SK-N-SH treated with all-trans-retinoic acid at 6 μM for 48 hours (cell line): ENCODE measurements around the gene CWC15.

ENCODE experiments used
- ATAC-seq: fragments of 200-7000 bp; cut with Tn5 transposase; 3 replicates; pipeline ENCODE4 v1.9.1; 2020; ENCODE audit warnings: mild to moderate bottlenecking, moderate library complexity
- ARNTL ChIP-seq: fragments of 450-650 bp; formaldehyde crosslinking; IDR thresholded peaks from 2 replicates; pipeline ENCODE4 v1.5.0; 2020; ENCODE audit warnings: low read depth, mild to moderate bottlenecking, moderate library complexity, borderline replicate concordance
- BACH2 ChIP-seq: fragments of 250-450 bp; sonication (Bioruptor Pico); IDR thresholded peaks from 2 replicates; pipeline ENCODE4 v1.9.0; 2021; ENCODE audit warnings: mild to moderate bottlenecking, borderline replicate concordance
- CSDC2 ChIP-seq: fragments of 250-450 bp; sonication (Bioruptor Pico); IDR thresholded peaks from 2 replicates; pipeline ENCODE4 v1.5.0; 2020; ENCODE audit warnings: mild to moderate bottlenecking, moderate library complexity
- CSRNP3 ChIP-seq: fragments of 250-450 bp; sonication (Bioruptor Pico); IDR thresholded peaks from 2 replicates; pipeline ENCODE4 v1.5.1; 2021; ENCODE audit warnings: mild to moderate bottlenecking, moderate library complexity
- ESRRG ChIP-seq: fragments of 250-450 bp; sonication (Bioruptor Pico); IDR thresholded peaks from 2 replicates; pipeline ENCODE4 v1.6.1; 2021; ENCODE audit warnings: mild to moderate bottlenecking
- GLIS3 ChIP-seq: fragments of 250-450 bp; sonication (Bioruptor Pico); IDR thresholded peaks from 2 replicates; pipeline ENCODE4 v1.5.0; 2020; ENCODE audit warnings: mild to moderate bottlenecking, moderate library complexity
- ISL1 ChIP-seq: fragments of 250-450 bp; sonication (Bioruptor Pico); IDR thresholded peaks from 2 replicates; pipeline ENCODE4 v2.1.2; 2022; ENCODE audit warnings: mild to moderate bottlenecking, moderate library complexity
- OSR1 ChIP-seq: fragments of 250-450 bp; sonication (Bioruptor Pico); IDR thresholded peaks from 2 replicates; pipeline ENCODE4 v1.8.0; 2022; ENCODE audit warnings: moderate library complexity, mild to moderate bottlenecking, inconsistent platforms
- PATZ1 ChIP-seq: fragments of 250-450 bp; sonication (Bioruptor Pico); IDR thresholded peaks from 2 replicates; pipeline ENCODE4 v1.8.0; 2020; ENCODE audit warnings: mild to moderate bottlenecking, moderate library complexity, borderline replicate concordance
- PPARA ChIP-seq: fragments of 250-450 bp; sonication (Bioruptor Pico); IDR thresholded peaks from 2 replicates; pipeline ENCODE4 v1.5.0; 2020; ENCODE audit warnings: mild to moderate bottlenecking, borderline replicate concordance
- RARB ChIP-seq: fragments of 250-450 bp; sonication (Bioruptor Pico); IDR thresholded peaks from 2 replicates; pipeline ENCODE4 v1.8.0; 2021; ENCODE audit warnings: mild to moderate bottlenecking, moderate library complexity
- SNAI2 ChIP-seq: fragments of 250-450 bp; sonication (Bioruptor Pico); IDR thresholded peaks from 2 replicates; pipeline ENCODE4 v1.5.0; 2020; ENCODE audit warnings: mild to moderate bottlenecking, moderate library complexity
- TCF4 ChIP-seq: fragments of 250-450 bp; sonication (Bioruptor Pico); IDR thresholded peaks from 2 replicates; pipeline ENCODE4 v1.8.0; 2021; ENCODE audit warnings: mild to moderate bottlenecking, moderate library complexity, borderline replicate concordance
- TOX ChIP-seq: fragments of 250-450 bp; sonication (Bioruptor Pico); IDR thresholded peaks from 2 replicates; pipeline ENCODE4 v1.8.0; 2021; ENCODE audit warnings: mild to moderate bottlenecking, moderate library complexity, borderline replicate concordance
- ZC3H10 ChIP-seq: fragments of 250-450 bp; sonication (Bioruptor Pico); IDR thresholded peaks from 2 replicates; pipeline ENCODE4 v1.5.1; 2021; ENCODE audit warnings: mild to moderate bottlenecking, moderate library complexity
- ZFP3 ChIP-seq: fragments of 250-450 bp; sonication (Bioruptor Pico); IDR thresholded peaks from 2 replicates; pipeline ENCODE4 v1.5.0; 2020; ENCODE audit warnings: mild to moderate bottlenecking, moderate library complexity
- ZFP30 ChIP-seq: fragments of 450-650 bp; formaldehyde crosslinking; IDR thresholded peaks from 2 replicates; pipeline ENCODE4 v1.5.0; 2022; ENCODE audit warnings: mild to moderate bottlenecking, moderate library complexity
- ZNF565 ChIP-seq: fragments of 450-650 bp; formaldehyde crosslinking; conservative IDR thresholded peaks from 2 replicates; pipeline ENCODE4 v1.5.0; 2020; ENCODE audit warnings: low read depth, mild to moderate bottlenecking, moderate library complexity
- ZNF70 ChIP-seq: fragments of 450-650 bp; formaldehyde crosslinking; IDR thresholded peaks from 2 replicates; pipeline ENCODE4 v1.5.0; 2020; ENCODE audit warnings: mild to moderate bottlenecking, moderate library complexity
- ZNF8 ChIP-seq: fragments of 450-650 bp; formaldehyde crosslinking; IDR thresholded peaks from 2 replicates; pipeline ENCODE4 v1.5.0; 2020; ENCODE audit warnings: mild to moderate bottlenecking, moderate library complexity
- TF ChIP-seq, protein P1 (sequence below): fragments of 250-450 bp; sonication (Bioruptor Pico); IDR thresholded peaks from 2 replicates; pipeline ENCODE4 v1.5.1; 2020; ENCODE audit warnings: low read depth, mild to moderate bottlenecking, moderate library complexity
- TF ChIP-seq, protein P2 (sequence below): fragments of 250-450 bp; sonication (Bioruptor Pico); IDR thresholded peaks from 2 replicates; pipeline ENCODE4 v1.5.0; 2020; ENCODE audit warnings: mild to moderate bottlenecking, moderate library complexity
- TF ChIP-seq, protein P3 (sequence below): fragments of 250-450 bp; sonication (Bioruptor Pico); IDR thresholded peaks from 2 replicates; pipeline ENCODE4 v1.8.0; 2021; ENCODE audit warnings: low read depth, mild to moderate bottlenecking, moderate library complexity, borderline replicate concordance

The CWC15 gene

GRCh38 chr11:94946812-94947211, 26.5 kb downstream of the CWC15 start:
- ATAC-seq, result no peak
- no peak for TF ChIP-seq GLIS3 (CRISPR knock-in tag)
- no peak for TF ChIP-seq ZNF70 (CRISPR knock-in tag)
- TF ChIP-seq ZFP30 (CRISPR knock-in tag), result no peak
- TF ChIP-seq, protein P1, sequence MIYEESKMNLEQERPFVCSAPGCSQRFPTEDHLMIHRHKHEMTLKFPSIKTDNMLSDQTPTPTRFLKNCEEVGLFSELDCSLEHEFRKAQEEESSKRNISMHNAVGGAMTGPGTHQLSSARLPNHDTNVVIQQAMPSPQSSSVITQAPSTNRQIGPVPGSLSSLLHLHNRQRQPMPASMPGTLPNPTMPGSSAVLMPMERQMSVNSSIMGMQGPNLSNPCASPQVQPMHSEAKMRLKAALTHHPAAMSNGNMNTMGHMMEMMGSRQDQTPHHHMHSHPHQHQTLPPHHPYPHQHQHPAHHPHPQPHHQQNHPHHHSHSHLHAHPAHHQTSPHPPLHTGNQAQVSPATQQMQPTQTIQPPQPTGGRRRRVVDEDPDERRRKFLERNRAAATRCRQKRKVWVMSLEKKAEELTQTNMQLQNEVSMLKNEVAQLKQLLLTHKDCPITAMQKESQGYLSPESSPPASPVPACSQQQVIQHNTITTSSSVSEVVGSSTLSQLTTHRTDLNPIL (CRISPR knock-in tag), result no peak
- TF ChIP-seq TCF4 (CRISPR knock-in tag), result no peak
- no peak for TF ChIP-seq ZFP3 (CRISPR knock-in tag)
- TF ChIP-seq ESRRG (CRISPR knock-in tag), result no peak
- no peak for TF ChIP-seq ARNTL
- TF ChIP-seq OSR1, result no peak

GRCh38 chr11:94941131-94941530, 32.2 kb downstream of the CWC15 start:
- no peak for ATAC-seq
- no peak for TF ChIP-seq ZNF8 (CRISPR knock-in tag)
- TF ChIP-seq ZFP30 (CRISPR knock-in tag), result no peak
- TF ChIP-seq ZC3H10 (CRISPR knock-in tag), result no peak
- TF ChIP-seq RARB (CRISPR knock-in tag), result no peak
- no peak for TF ChIP-seq ZNF565 (CRISPR knock-in tag)
- TF ChIP-seq ZNF70 (CRISPR knock-in tag), result no peak
- TF ChIP-seq ISL1 (CRISPR knock-in tag), result no peak
- TF ChIP-seq SNAI2 (CRISPR knock-in tag), result no peak
- no peak for TF ChIP-seq CSDC2 (CRISPR knock-in tag)
- TF ChIP-seq OSR1, result no peak
- TF ChIP-seq PATZ1 (CRISPR knock-in tag), result no peak
- no peak for TF ChIP-seq TOX (CRISPR knock-in tag)
- TF ChIP-seq CSRNP3 (CRISPR knock-in tag), result no peak
- no peak for TF ChIP-seq ZFP3 (CRISPR knock-in tag)
- TF ChIP-seq, protein P2, sequence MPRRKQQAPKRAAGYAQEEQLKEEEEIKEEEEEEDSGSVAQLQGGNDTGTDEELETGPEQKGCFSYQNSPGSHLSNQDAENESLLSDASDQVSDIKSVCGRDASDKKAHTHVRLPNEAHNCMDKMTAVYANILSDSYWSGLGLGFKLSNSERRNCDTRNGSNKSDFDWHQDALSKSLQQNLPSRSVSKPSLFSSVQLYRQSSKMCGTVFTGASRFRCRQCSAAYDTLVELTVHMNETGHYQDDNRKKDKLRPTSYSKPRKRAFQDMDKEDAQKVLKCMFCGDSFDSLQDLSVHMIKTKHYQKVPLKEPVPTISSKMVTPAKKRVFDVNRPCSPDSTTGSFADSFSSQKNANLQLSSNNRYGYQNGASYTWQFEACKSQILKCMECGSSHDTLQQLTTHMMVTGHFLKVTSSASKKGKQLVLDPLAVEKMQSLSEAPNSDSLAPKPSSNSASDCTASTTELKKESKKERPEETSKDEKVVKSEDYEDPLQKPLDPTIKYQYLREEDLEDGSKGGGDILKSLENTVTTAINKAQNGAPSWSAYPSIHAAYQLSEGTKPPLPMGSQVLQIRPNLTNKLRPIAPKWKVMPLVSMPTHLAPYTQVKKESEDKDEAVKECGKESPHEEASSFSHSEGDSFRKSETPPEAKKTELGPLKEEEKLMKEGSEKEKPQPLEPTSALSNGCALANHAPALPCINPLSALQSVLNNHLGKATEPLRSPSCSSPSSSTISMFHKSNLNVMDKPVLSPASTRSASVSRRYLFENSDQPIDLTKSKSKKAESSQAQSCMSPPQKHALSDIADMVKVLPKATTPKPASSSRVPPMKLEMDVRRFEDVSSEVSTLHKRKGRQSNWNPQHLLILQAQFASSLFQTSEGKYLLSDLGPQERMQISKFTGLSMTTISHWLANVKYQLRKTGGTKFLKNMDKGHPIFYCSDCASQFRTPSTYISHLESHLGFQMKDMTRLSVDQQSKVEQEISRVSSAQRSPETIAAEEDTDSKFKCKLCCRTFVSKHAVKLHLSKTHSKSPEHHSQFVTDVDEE, result no peak
- no peak for TF ChIP-seq BACH2
- TF ChIP-seq ESRRG (CRISPR knock-in tag), result no peak

DNA sequence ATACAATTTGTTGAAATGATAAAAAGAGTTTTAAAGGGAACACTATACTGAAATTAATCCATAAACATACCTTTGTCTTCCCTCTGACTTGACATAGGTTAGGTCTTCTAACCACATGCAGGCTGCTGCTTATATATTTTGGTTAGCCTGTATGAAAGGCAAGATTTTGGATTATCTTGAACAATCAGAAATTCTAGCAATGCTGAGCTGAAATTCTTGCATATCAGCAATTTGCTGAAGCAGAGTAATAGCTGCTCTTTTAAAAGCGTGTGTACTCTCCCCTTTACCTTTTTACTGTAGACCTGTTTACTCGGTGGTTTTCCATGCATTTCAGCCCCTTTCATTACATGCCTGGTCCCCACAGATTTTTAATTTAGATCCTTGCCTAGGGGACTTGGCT, 34.0 kb downstream of the CWC15 start:
- TF ChIP-seq OSR1, result no peak
- no peak for TF ChIP-seq CSRNP3 (CRISPR knock-in tag)
- TF ChIP-seq CSDC2 (CRISPR knock-in tag), result no peak
- TF ChIP-seq ZFP3 (CRISPR knock-in tag), result no peak
- no peak for TF ChIP-seq RARB (CRISPR knock-in tag)
- no peak for TF ChIP-seq ISL1 (CRISPR knock-in tag)
- no peak for TF ChIP-seq TOX (CRISPR knock-in tag)
- TF ChIP-seq, protein P3, sequence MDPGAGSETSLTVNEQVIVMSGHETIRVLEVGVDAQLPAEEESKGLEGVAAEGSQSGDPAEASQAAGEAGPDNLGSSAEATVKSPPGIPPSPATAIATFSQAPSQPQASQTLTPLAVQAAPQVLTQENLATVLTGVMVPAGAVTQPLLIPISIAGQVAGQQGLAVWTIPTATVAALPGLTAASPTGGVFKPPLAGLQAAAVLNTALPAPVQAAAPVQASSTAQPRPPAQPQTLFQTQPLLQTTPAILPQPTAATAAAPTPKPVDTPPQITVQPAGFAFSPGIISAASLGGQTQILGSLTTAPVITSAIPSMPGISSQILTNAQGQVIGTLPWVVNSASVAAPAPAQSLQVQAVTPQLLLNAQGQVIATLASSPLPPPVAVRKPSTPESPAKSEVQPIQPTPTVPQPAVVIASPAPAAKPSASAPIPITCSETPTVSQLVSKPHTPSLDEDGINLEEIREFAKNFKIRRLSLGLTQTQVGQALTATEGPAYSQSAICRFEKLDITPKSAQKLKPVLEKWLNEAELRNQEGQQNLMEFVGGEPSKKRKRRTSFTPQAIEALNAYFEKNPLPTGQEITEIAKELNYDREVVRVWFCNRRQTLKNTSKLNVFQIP, result no peak
- TF ChIP-seq GLIS3 (CRISPR knock-in tag), result no peak
- TF ChIP-seq ZNF565 (CRISPR knock-in tag), result no peak
- TF ChIP-seq ARNTL, result no peak
- TF ChIP-seq ZC3H10 (CRISPR knock-in tag), result no peak
- no peak for TF ChIP-seq ZNF8 (CRISPR knock-in tag)
- TF ChIP-seq TCF4 (CRISPR knock-in tag), result no peak
- TF ChIP-seq, protein P1 (CRISPR knock-in tag), result no peak
- no peak for TF ChIP-seq PPARA
- ATAC-seq, result no peak
